Mammary epithelial cell (primary cell): ENCODE measurements around the gene BNC2.

Experiments
- CTCF ChIP-seq, 2 donors: IDR thresholded peaks in 1 of 2; conservative IDR thresholded peaks in 1 of 2; 2 replicates each; pipeline ENCODE4 v1.5.1; 2011 to 2012; ENCODE audit warnings: inconsistent platforms in 2 of 2, low read length in 2 of 2, mild to moderate bottlenecking in 2 of 2, control low read depth in 1 of 2, low read depth in 1 of 2; ENCODE audit not compliant: insufficient read depth in 1 of 2; ENCODE audit errors: extremely low read depth in 1 of 2
- EZH2 ChIP-seq: IDR thresholded peaks from 2 replicates; pipeline ENCODE4 v1.6.1; 2012; ENCODE audit warnings: low read length, inconsistent platforms, borderline replicate concordance

- no peak for TF ChIP-seq CTCF (conservative IDR thresholded peaks at IDR 0.05 in 1 of 2, IDR thresholded peaks at IDR 0.05 in 1 of 2; ENCODE audit: extremely low read depth in 1 of 2, insufficient read depth in 1 of 2, low read depth in 1 of 2, low read length in 2 of 2)
- no peak for TF ChIP-seq EZH2
Observed at GRCh38 chr9:16873126-16873802, 2.8 kb upstream of the BNC2 start.
